SH-SY5Y (cell line): Measurements from ENCODE around the gene TSPAN18.

Experiments used
- GATA2 ChIP-seq: IDR thresholded peaks from 2 replicates; pipeline ENCODE4 v1.6.1; 2011; ENCODE audit warnings: mild to moderate bottlenecking, low read depth, low read length
- GATA3 ChIP-seq: IDR thresholded peaks from 2 replicates; pipeline ENCODE4 v1.6.1; 2011; ENCODE audit warnings: low read depth, mild to moderate bottlenecking, low read length, moderate library complexity

TSPAN18 gene

GRCh38 chr11:44973632-44974401, 247.1 kb downstream of the TSPAN18 start:
- TF ChIP-seq GATA2 (no peak), GATA3 (no peak)

DNA sequence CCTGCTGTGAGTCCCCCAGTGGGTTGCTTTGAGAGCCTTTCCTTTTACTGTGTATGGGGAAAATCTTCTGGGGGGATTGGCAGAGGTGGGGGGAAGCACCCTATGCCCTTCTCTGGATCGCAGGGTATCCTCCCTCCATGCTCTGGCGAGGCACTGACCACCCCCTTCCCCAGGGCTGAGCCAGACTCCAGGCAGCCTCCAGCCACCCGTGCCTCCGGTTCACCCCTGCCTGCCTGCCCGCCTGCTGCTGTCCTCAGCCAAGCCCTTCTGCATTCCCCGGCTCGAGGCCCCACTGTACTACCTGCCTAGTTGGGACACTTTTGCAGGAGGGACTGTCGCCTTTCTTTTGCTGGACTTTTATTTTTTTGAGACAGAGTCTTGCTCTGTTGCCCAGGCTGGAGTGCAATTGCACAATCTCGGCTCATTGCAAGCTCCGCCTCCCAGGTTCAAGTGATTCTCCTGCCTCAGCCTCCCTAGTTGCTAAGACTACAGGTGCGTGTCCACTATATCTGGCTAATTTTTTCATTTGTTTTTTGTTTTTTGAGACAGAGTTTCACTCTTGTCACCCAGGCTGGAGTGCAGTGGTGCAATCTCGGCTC, 247.7 kb downstream of the TSPAN18 start:
- TF ChIP-seq GATA2 (no peak), GATA3 (no peak)

GRCh38 chr11:44976576-44976975, 249.8 kb downstream of the TSPAN18 start:
- no peak for TF ChIP-seq GATA3

- TF ChIP-seq GATA2 (no peak), GATA3 (no peak)
Observed at GRCh38 chr11:44977493-44977984, 250.8 kb downstream of the TSPAN18 start.

DNA sequence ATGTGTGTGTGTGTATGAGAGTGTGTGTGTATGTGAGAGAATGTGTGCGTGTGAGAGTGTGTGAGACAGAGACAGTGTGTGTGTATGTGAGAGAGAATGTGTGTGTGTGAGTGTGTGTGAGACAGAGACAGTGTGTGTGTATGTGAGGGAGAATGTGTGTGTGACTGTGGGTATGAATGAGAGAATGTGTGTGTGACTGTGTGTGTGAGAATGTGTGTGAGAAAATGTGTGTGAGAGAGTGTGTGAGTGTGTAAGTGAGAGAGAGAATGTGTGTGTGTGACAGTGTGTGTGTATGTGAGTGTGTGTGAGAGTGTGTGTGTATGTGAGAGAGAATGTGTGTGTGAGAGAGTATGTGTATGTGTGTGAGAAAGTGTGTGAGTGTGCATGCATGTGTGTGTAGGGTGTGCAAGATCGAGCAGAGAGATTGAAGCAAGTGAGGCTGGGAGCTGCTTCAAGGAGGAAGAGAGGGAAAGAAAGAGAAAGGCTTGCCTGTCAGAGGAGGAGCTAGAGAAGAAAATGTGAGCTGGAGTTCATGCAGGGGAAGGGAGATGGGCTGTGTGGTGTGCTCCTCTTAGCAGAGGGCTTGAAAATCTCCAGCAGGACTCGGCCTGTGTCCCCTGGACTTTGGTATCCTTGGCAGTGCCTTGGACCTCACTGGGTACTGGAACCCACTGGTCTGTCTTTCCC, 251.7 kb downstream of the TSPAN18 start:
- TF ChIP-seq GATA3 (no peak), GATA2 (no peak)

DNA sequence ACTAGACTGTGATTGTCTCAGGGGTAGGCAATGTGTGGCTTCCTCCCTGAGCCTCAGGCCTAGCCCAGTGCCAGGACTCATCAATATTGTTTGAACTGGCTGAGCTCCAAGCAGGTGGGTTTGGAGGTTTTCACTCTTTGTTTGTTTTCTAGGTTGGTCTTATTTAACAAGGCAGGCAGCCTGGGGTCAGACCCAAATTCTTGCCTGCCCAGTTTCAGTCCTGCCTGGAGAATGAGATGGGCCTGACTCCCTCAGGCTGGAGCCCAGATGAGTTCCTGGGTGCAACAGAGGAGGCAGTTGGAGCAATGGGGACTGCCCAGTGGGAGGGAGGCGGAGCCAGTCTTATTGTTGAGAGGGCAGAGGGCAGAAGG, 252.2 kb downstream of the TSPAN18 start:
- TF ChIP-seq GATA3 (no peak), GATA2 (no peak)

GRCh38 chr11:44979543-44980399, 253.0 kb downstream of the TSPAN18 start:
- TF ChIP-seq GATA3 (no peak), GATA2 (no peak)

GRCh38 chr11:44980533-44981427, 254.0 kb downstream of the TSPAN18 start:
- TF ChIP-seq GATA2 = no peak
- TF ChIP-seq GATA3 = no peak
